OCI-LY3 (cell line): Measurements from ENCODE around the gene TIMM8A.

ENCODE experiments used
- H2AFZ ChIP-seq: fragments of 200-600, 300-600 bp; shearing (Covaris generic); 2 replicates; pipeline ENCODE4 v1.6.0; 2014; ENCODE audit warnings: antibody characterized with exemption, low read depth, low read length
- H3K27ac ChIP-seq: fragments of 200-600, 300-600 bp; sonication (generic); 2 replicates; pipeline ENCODE4 v1.5.1; 2014; ENCODE audit warnings: mild to moderate bottlenecking, low read length, moderate library complexity, mixed read lengths
- H3K27me3 ChIP-seq: fragments of 200-600, 300-600 bp; sonication (generic); 2 replicates; pipeline ENCODE4 v1.6.1; 2014; ENCODE audit warnings: low read depth, low read length, mixed read lengths
- H3K36me3 ChIP-seq: fragments of 200-600, 300-600 bp; sonication (generic); replicated peaks from 2 replicates; pipeline ENCODE3; 2014; ENCODE audit warnings: low read depth, low read length, mixed read lengths
- H3K4me1 ChIP-seq: fragments of 300-600, 200-600 bp; sonication (generic); 2 replicates; pipeline ENCODE4 v1.6.1; 2014; ENCODE audit warnings: low read length, mixed read lengths
- H3K4me2 ChIP-seq: fragments of 200-600, 300-600 bp; sonication (generic); 2 replicates; pipeline ENCODE4 v1.6.1; 2014; ENCODE audit warnings: low read length, mixed read lengths
- H3K4me3 ChIP-seq: fragments of 300-600, 200-600 bp; sonication (generic); 2 replicates; pipeline ENCODE4 v1.5.1; 2014; ENCODE audit warnings: antibody characterized with exemption, mild to moderate bottlenecking, low read length, moderate library complexity
- H3K79me2 ChIP-seq: fragments of 300-600, 200-600 bp; shearing (Covaris generic); 2 replicates; pipeline ENCODE4 v1.6.1; 2014; ENCODE audit warnings: mild to moderate bottlenecking, low read length, mixed read lengths
- H3K9ac ChIP-seq: fragments of 300-600, 200-600 bp; shearing (Covaris generic); 2 replicates; pipeline ENCODE4 v1.6.0; 2014; ENCODE audit warnings: mild to moderate bottlenecking, low read length, moderate library complexity
- H3K9me3 ChIP-seq: fragments of 200-600, 300-600 bp; shearing (Covaris generic); 2 replicates; pipeline ENCODE4 v1.6.1; 2014; ENCODE audit warnings: low read length, mixed read lengths; ENCODE audit not compliant: insufficient read depth
- H4K20me1 ChIP-seq: fragments of 200-600, 300-600 bp; sonication (generic); 2 replicates; pipeline ENCODE4 v1.6.1; 2016; ENCODE audit warnings: low read length, mixed read lengths; ENCODE audit not compliant: insufficient read depth
- EZH2phosphoT487 ChIP-seq: fragments of 200-600 bp; shearing (Covaris generic); IDR thresholded peaks from 2 replicates; pipeline ENCODE4 v1.6.1; 2018; ENCODE audit warnings: antibody characterized with exemption, mixed run types, low read depth
- TF ChIP-seq, protein P1 (sequence below): fragments of 200-600, 300-600 bp; sonication (generic); IDR thresholded peaks from 2 replicates; pipeline ENCODE4 v1.5.1; 2014; ENCODE audit warnings: antibody characterized with exemption, low read length, low read depth

TIMM8A gene

DNA sequence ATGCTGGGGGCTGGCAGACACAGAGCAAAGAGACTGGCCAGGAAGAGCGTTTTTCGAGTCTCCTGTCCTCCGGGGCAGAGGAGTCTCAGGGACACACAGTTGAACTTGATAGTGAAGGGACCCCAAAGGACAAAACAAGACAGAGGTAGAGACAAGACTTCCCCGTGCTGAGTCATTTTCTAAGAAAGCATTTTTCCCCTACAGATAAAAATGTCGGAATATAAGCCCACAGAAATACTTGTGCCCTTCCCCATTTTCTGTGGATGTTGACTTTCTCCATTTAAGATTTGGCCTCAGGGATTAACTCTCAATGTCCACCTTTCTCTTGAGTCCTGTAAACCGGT is 38.0 kb upstream of the TIMM8A start:
- H3K9ac ChIP-seq: peak overlapping the region; percentile 95
- H3K4me3 ChIP-seq: peak overlapping the region; percentile 91
- peak overlapping the region; percentile 94 for H3K27ac ChIP-seq
- H3K9me3 ChIP-seq: no peaks in the 10 kb centered on the region
- H4K20me1 ChIP-seq: no peaks in the 10 kb centered on the region
- H3K36me3 ChIP-seq: peaks cover 8% of the 10 kb centered on the region
- peaks cover 33% of the 10 kb centered on the region for H3K4me1 ChIP-seq
- no peaks in the 10 kb centered on the region for H3K27me3 ChIP-seq
- TF ChIP-seq, protein P1, sequence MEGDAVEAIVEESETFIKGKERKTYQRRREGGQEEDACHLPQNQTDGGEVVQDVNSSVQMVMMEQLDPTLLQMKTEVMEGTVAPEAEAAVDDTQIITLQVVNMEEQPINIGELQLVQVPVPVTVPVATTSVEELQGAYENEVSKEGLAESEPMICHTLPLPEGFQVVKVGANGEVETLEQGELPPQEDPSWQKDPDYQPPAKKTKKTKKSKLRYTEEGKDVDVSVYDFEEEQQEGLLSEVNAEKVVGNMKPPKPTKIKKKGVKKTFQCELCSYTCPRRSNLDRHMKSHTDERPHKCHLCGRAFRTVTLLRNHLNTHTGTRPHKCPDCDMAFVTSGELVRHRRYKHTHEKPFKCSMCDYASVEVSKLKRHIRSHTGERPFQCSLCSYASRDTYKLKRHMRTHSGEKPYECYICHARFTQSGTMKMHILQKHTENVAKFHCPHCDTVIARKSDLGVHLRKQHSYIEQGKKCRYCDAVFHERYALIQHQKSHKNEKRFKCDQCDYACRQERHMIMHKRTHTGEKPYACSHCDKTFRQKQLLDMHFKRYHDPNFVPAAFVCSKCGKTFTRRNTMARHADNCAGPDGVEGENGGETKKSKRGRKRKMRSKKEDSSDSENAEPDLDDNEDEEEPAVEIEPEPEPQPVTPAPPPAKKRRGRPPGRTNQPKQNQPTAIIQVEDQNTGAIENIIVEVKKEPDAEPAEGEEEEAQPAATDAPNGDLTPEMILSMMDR: no peak
- no peak for TF ChIP-seq EZH2phosphoT487
- 0 out of 2 replicates have a peak overlapping the region, but pooled peaks have one; percentile 15 for H2AFZ ChIP-seq
- peaks cover 58% of the 10 kb centered on the region for H3K79me2 ChIP-seq
- peak overlapping the region; percentile 97 for H3K4me2 ChIP-seq

DNA sequence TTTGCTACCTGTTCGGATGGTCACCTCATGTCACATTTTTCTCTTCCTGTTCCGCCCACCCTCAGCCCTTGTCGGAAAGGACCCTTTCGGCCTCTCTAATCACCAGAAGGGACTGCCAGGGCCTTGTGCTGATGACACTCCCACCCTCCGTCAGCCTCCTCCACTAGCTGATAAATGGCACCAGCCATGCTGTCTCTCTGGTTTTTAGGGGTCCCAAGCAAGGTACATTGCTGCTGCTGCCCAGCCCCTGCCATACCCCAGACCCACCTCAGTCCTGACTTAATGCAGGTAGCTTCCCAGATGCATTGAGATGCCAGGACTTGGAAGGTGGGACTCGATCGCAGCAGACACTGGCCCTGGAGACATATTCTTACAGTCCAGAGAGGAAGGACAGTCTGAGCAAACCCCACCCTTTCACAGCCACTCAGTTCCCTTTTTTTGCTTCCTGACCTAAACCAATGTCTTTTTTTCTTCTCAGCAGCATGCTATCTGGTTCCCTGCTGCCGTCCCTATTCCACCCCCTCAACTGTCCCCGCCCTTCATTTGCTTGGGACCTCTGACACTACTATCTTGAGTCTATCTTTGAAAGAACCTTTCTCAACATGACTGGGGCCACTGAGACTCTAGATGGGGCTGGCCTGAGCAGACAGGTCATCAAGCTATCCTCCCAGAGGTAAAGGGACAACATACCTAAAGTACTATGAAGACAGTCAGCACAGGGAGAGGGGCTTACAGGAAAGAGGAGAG is 37.4 kb upstream of the TIMM8A start, which contains the start of gene BTK:
Gene BTK (minus strand): TSS at position 397 of the 747 bp plus-strand sequence. CDS start 10,907 bp downstream, outside the sequence.
- Histone ChIP-seq H3K4me2 (peak within 1 kb of the TSS; percentile 97), H3K36me3 (peaks cover 6% of the 10 kb centered on the region), H3K4me3 (peak within 1 kb of the TSS; percentile 91), H3K9ac (peak within 1 kb of the TSS; percentile 95), H3K79me2 (peaks cover 58% of the 10 kb centered on the region), H3K27ac (peak within 1 kb of the TSS; percentile 94), H3K9me3 (no peaks in the 10 kb centered on the region), H3K4me1 (peaks cover 33% of the 10 kb centered on the region), H4K20me1 (no peaks in the 10 kb centered on the region), H3K27me3 (no peaks in the 10 kb centered on the region), H2AFZ (0 out of 2 replicates have a peak within 1 kb of the TSS, but pooled peaks have one; percentile 15)
- TF ChIP-seq, protein P1: no peak
- TF ChIP-seq EZH2phosphoT487: no peak

DNA sequence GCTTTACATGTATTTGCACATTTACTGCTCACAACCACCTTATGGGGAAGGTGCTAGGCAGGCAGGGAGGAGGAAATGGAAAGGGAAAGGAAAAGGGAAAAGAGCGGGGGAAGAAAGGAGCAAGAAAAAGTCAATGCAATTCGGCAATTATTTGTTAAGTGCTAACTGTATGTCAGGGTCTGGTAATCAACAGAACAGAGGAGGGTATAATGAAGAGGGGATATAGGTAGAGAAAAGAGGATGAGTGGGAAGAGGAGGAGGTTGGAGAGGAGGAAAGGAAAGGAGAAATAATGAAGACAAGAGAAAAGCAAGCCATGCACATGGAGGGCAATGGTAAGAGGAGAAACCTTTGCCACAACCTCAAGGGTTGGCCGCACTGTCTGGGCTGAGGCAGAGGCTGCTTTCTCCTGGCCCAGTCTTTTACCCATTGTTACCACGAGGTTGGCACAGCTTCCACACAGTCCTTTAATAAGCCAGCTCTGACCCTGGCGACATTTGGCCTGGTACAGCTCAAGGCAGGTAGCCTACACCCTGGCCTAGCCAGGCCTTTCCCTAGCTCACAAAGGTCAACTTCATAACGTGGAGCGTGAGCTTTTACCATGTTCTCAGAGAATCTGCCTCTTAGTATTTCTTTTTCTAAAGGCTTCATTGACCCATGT is 36.6 kb upstream of the TIMM8A start:
- no peaks in the 10 kb centered on the region for H3K9me3 ChIP-seq
- H3K9ac ChIP-seq: peak overlapping the region; percentile 95
- peaks cover 59% of the 10 kb centered on the region for H3K79me2 ChIP-seq
- no peak for TF ChIP-seq EZH2phosphoT487
- TF ChIP-seq, protein P1: no peak
- H3K4me1 ChIP-seq: peaks cover 30% of the 10 kb centered on the region
- peak overlapping the region; percentile 94 for H3K27ac ChIP-seq
- H3K27me3 ChIP-seq: no peaks in the 10 kb centered on the region
- peak overlapping the region; percentile 91 for H3K4me3 ChIP-seq
- peak overlapping the region; percentile 97 for H3K4me2 ChIP-seq
- no peak overlapping the region for H2AFZ ChIP-seq
- peaks cover 6% of the 10 kb centered on the region for H3K36me3 ChIP-seq
- no peaks in the 10 kb centered on the region for H4K20me1 ChIP-seq

DNA sequence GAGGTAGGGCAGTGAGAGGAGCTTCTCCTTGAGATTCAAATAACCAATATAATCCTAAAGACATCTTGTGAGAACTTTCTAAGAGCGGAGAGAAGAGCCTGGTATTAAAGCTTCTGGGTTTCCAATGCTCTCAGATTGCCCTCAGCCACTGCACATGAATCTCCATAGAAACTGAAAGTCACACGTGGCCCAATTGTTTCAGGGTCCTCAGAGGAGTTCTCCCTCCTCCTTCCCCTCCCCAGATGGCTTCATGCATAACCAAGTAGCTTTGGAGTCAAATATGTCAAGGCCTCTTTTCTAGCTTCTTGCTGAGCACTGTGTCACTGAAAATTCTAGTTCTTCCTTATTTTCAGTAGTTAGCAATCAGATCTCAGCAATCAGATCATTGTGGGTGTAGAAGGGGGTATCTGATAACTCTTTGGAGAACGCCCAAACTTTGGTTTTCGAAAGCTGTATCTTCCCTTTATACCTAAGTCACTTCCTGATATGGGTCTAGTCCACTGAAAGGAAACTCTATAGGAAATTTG is 35.2 kb upstream of the TIMM8A start:
- TF ChIP-seq, protein P1: no peak
- no peak for TF ChIP-seq EZH2phosphoT487
- Histone ChIP-seq H3K4me1 (peaks cover 27% of the 10 kb centered on the region), H3K4me3 (peak overlapping the region; percentile 91), H3K79me2 (peaks cover 71% of the 10 kb centered on the region), H3K27me3 (no peaks in the 10 kb centered on the region), H3K9ac (peak overlapping the region; percentile 61), H2AFZ (no peak overlapping the region), H3K4me2 (peak overlapping the region; percentile 97), H3K27ac (peak overlapping the region; percentile 94), H4K20me1 (no peaks in the 10 kb centered on the region; the same call in 1 of the 2 replicates), H3K36me3 (peaks cover 10% of the 10 kb centered on the region), H3K9me3 (no peaks in the 10 kb centered on the region)
